ENCODE measurements around the gene ZNF124.
"Not testable (repeated sequence)": the region's sequence is repeated elsewhere in the genome, so short reads cannot be mapped to it uniquely, and the experiment has no call there.

The ZNF124 gene

DNA sequence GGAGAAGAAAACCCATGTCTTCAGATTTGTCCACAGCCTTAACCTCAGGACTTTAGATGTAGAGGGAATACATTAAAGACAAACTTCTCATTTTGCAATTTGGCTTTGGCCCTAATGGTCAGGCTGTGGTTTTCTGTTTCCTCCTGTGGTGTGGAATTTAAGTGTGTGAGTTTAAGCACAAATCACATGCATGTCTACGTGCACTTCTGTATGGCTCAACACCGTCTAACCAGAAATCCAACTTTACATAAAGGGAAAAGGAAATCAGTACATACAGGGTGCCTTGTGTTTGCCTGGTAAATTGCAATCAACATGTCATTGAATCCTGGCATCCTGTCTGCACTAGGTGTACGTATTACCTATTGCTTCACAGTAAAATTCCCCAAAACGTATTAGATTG is 1.2 kb upstream of the ZNF124 start:
- DNase-seq (ENCODE audit: low read depth) = no peak

DNA sequence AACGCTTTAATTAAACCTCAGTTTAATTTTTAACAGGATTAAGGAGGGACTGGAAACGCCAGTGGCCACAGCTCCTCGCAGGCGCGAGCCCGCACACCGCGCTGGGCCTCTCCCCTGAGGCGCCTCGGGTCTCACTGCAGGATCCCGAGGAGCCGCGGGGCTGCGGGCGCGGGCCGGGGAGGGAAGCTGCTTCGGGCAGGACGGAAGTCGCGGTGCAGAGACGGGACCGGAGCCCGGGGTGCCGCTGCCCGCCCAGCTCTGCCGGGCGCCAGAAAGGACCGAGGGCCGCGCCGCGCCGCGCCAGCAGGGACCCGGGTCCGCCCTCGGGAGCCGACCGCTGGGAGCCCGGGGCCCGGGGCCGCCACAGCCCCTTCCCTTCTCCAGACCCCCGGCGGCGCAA is 377 bp downstream of the ZNF124 start:
- not testable (repeated sequence) for DNase-seq (ENCODE audit: low read depth)

DNA sequence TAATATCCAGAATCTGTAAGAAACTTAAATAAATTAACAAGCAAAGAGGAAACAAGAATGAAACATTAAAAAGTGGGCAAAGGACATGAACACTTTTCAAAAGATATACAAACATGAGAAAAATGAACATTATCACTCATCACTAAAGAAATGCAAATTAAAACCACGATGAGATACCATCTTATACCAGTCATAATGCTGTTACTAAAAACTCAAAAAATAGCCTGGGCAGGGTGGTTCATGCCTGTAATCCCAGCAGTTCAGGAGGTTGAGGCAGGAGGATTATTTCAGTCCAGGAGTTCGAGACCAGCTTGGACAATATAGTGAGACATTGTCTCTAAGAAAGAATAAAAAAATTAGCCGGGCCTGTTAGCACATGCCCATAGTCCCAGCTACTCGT is 6.1 kb downstream of the ZNF124 start:
- DNase-seq (ENCODE audit: low read depth) = no peak

DNA sequence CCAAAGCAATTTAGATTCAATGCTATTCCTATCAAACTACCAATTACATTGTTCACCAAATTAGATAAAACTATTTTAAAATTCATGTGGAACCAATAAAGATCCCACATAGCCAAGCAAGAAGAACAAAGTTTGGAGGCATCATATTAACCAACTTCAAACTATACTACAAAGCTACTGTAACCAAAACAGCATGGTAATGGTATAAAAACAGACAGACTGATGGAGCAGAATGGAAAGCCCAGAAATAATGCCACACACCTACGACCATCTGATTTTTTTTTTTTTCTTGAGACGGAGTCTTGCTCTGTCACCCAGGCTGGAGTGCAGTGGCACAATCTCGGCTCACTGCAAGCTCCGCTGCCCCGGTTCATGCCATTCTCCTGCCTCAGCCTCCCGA is 7.1 kb downstream of the ZNF124 start:
- no peak for DNase-seq (ENCODE audit: low read depth)

DNA sequence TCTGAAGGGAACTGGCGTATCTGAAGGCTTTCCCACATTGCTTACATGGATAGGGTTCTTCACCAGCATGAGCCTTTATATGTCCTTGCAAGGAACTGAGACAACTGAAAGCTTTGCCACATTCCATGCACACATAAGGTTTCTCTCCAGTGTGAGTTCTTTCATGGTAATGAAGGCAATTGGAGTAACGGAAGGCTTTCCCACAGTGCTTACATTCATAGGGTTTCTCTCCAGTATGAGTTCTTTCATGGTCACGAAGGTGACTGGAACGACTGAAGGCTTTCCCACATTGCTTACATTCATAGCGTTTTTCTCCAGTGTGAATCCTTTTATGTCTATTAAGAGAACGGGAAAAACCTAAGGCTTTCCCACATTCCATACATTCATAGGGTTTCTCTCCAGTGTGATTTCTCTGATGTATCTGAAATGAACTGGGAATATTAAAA is 15.0 kb downstream of the ZNF124 start:
- no peak for DNase-seq (ENCODE audit: low read depth)

DNA sequence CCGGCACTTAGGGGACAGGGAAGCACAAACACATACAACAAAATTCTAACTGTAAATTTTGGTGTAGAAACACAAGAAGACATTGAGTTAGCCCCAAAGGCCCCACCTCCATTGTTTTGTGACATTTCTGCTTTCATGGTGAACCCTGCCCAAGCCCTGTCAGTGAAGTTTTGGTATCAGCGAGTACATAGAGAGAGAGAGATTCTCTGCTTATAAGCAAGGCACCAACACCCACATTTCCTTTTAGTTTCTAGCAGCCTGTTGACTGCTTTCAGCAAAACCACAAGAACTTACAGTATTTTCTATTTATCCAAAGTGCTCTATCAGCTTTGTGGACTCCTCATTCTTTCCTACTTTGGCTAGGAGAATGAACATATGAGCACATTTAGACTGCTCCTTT is 24.0 kb downstream of the ZNF124 start:
- no peak for DNase-seq (ENCODE audit: low read depth)

DNA sequence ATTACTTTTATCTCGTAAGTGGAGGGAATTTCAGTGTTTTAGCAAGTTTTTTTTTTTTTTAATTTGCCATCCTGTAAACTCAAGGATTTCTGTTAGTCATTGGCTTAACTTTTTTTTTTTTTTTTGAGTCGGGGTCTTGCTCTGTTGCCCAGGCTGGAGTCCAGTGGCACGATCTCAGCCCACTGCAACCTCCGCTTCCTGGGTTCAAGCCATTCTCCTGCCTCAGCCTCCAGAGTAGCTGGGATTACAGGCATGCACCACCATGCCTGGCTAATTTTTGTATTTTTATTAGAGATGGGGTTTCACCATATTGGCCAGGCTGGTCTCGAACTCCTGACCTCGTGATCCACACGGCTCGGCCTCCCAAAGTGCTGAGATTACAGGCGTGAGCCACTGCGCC is 24.7 kb downstream of the ZNF124 start:
- DNase-seq (ENCODE audit: low read depth) = not testable (repeated sequence)

DNA sequence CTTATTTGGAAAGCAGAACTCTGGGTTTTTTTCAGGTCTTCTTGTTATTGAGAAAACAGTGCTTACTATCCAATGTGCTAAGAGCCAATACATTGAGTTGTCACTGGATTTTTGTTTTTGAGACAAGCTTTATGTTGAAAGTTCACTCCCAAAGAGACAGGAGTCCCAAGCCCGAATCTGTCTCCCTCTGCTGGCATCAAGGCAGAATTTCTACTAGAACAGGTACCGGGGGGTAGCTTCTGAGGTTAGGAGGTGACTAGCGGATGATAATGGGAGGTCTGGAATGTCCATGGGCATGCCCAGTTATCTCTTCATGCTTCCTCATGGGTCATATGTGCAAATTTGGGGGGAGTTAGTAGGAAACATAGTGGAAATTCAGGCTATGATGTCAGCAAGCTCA is 25.1 kb downstream of the ZNF124 start:
- no peak for DNase-seq (ENCODE audit: low read depth)

DNA sequence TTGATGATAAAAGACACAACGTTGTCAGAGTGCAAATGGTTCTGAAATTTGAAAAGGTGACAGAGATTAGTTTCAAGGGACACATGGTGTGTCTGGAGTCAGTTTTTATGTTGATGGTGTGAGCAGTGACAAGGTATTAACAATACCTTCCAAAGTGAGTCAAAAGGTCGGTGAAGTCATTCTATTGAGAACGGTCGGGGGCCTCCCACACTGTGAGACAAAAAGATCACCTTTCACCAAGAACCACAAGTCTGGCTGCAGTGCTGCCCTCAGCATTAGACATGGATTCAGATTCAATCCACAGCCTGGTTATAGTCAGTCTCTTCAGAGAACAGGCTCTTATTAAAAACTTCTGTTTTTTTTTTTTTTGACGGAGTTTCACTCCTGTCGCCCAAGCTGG is 26.5 kb downstream of the ZNF124 start:
- no peak for DNase-seq (ENCODE audit: low read depth)

DNA sequence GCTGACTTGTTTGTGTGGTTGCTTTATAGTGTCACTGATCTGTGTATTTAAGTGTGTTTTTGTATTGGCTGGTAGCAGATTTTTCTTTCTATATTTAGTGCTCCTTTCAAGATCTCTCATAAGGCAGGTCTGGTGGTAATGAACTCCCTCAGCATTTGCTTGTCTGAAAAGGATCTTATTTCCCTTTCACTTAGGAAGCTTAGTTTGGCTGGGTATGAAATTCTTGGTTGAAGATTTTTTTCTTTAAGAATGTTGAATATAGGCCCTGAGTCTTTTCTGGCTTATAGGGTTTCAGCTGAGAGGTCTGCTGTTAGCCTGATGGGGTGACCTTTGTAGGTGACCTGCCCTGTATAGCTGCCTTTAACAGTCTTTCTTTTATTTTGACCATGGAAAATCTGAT is 32.3 kb downstream of the ZNF124 start:
- DNase-seq (ENCODE audit: low read depth) = not testable (repeated sequence)

DNA sequence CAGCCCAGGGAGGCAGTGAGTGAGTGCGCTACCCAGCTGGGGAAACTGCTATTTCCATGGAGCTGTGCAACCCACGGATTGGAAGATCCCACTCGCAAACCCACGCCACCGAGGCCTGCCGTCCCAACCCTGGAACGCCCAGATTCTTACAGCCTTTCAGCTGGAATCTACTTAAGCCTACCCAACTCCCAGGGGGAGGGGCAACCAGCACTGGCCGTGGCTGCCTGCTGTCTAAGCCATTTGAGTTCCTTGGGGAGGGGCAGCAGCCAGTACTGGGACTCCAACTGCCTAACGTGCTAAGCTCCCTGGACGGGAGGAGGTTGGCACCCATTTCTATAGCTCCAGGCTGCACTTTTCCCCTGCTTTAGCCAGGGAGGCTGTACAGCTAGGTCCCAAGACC is 40.6 kb downstream of the ZNF124 start:
- no peak for DNase-seq (ENCODE audit: low read depth)

DNA sequence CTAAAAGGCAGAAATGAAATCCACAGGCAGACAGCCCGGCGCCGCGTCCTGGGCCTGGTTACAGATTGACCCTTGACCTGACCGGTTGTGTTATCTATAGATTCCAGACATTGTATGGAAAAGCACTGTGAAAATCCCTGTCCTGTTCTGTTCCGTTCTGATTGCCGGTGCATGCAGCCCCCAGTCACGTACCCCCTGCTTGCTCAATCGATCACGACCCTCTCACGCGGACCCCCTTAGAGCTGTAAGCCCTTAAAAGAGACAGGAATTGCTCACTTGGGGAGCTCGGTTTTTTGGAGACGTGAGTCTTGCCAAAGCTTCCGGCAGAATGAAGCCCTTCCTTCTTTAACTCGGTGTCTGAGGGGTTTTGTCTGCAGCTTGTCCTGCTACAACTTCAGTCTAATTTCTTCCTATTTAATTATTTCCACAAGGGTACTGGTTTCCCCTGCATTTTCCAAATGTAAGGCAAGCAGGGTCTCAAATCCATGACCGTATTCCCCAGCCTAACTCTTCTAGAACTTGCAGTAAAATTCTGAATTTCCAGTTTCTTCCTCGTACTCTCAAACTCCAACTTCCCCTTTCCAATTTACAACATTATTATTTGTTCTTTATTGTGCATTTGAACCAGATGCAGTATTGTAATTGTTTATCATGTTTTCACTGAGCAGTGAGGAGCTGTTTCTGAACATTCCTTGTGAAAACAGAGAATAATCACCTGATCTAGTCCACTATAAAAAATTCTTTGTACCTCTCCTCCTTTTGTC is 44.1 kb downstream of the ZNF124 start:
- DNase-seq (ENCODE audit: low read depth) = not testable (repeated sequence)

DNA sequence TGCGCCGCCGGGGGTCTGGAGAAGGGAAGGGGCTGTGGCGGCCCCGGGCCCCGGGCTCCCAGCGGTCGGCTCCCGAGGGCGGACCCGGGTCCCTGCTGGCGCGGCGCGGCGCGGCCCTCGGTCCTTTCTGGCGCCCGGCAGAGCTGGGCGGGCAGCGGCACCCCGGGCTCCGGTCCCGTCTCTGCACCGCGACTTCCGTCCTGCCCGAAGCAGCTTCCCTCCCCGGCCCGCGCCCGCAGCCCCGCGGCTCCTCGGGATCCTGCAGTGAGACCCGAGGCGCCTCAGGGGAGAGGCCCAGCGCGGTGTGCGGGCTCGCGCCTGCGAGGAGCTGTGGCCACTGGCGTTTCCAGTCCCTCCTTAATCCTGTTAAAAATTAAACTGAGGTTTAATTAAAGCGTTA is 45.2 kb downstream of the ZNF124 start:
- DNase-seq (ENCODE audit: low read depth) = not testable (repeated sequence)

DNA sequence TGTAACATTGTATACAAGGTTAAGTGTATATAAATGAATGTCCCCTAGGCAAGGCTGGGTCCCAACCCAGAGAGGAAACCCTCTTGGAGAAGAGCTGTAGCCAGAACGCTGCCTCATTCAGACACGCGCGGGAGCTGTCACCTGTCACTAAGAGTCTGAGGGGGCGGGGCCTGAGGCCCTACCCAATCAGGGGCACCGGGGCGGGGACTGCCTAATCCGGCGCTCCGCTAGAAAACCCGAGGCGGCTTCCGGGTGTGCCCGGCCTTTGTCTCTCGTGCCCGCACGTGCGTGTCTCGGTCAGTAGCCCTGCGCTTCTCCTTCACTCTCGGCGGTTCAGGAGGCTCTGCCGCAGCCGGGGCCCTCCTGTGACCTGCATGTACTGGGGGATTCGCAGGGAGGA is 45.7 kb downstream of the ZNF124 start:
- DNase-seq (ENCODE audit: low read depth) = not testable (repeated sequence)

DNA sequence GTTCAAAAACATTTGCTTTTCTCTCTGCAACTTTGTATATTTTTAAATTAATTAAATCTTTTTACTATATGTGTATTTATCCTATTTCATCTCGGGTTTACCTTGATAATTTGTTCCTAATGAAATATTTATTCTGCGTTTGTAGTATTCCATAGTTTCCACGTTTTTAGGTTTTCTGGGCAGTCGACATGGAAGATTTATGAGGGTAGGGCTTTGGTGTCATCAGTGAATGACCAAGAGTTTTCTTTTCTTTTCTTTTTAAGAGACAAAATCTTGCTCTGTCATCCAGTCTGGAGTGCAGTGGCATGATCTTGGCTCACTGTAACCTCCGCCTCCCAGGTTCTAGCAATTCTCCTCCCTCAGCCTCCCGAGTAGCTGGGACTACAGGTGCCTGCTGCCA is 50.4 kb downstream of the ZNF124 start:
- DNase-seq (ENCODE audit: low read depth) = no peak

DNA sequence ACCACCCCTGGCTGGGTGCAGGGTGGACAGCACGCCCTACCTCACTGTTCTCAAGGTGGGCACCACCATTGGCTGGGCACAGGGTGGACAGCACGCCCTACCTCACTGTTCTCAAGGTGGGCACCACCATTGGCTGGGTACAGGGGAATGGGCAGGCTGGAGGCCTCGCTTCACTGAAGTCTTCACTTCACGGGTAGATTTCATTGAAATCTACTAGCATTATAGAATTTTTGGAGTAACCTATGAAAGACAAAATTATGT is 51.5 kb downstream of the ZNF124 start:
- DNase-seq (ENCODE audit: low read depth) = not testable (repeated sequence)

DNA sequence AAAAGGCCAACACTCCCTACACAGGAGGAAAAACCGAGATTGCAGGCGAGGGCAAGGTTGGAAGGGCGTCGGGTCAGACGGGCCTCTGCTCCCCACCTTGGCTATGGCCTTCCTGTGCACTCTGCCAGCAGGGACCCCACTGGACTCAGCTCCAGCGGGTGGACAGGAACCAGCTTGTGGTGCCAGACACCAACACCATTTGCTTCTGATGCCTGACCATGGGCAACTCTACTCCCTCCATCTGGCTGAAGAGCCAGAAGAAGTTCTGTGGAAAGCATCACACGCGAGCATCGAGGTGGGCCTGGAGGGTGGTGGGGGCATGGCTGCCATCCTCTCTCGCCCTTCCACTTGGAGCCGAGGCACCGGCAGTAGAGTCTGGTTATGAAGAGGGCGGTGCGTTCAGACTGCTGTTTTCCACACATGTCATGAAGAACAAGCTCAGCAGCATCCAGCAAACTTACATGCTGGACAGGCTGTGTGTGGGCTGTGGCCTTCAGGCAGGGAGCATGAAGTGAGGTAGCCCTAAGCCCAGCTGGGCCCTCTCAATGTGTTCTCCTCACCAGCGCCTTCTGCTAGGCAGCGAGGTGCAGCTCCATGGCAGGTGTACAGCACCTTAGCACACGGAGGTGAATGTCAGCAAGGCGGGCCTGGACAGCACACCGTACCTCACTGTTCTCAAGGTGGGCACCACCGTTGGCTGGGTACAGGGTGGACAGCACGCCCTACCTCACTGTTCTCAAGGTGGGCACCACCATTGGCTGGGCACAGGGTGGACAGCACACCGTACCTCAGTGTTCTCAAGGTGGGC is 52.0 kb downstream of the ZNF124 start:
- no peak for DNase-seq (ENCODE audit: low read depth)

DNA sequence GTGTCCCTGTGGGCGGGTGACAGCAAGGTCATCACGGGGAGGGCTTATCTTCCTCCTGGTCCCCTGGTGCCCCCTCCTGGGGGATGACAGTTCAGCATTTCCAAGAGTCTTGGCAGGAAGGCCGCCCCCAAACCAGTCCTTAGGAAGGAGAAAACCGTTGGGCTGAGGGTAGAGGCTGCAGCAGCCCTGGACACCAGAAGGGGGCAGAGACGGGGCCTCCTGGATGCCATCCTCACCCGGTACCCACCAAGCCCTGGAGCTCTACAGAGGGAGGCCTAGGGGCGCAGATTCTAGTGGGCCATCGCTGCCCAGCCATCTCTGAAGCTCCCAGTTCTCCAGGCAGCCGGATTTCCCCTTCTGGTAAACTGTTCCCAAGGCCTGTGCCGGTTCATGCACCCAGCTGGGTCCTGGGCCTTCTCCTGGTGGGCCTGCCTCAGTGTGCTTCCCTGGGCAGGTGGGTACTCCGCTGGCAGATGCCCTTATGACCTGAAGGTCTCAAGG is 52.8 kb downstream of the ZNF124 start:
- no peak for DNase-seq (ENCODE audit: low read depth)

DNA sequence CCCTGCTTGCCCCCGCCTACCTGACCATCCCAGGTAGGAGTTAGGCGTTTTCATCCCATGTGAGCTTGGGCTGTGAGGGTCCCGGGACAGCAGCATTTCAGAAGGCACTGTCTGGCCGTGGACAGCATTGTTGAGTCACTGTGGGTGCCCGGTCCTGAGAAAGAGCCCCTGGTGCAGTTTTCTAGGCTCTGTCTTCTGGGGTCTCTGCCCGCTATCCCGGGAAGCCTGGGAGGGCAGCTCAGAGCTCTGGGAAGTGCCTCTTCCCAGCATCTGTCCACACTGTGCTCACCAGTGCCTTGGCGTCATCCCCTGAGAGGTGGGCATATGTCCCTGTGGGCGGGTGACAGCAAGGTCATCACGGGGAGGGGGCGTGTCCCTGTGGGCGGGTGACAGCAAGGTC is 56.3 kb downstream of the ZNF124 start:
- no peak for DNase-seq (ENCODE audit: low read depth)

DNA sequence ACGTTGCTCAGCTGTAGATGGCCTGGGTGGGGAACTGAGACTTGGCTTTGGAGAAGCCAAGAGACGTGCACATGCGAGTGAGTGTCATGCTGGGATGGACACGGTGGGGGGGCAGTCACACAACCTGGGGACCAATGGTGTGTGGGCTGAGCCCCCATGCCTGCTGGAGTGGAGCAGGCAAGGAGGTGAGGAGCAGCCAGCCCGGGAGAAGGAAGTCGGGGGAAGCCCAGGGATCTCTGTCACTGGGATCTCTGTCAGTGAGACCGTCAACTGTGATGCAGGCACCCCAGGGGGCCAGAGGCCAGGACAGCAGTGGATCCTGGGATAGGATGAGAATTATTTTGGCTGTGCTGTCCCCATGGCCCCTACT is 56.7 kb downstream of the ZNF124 start:
- DNase-seq (ENCODE audit: low read depth) = no peak

DNA sequence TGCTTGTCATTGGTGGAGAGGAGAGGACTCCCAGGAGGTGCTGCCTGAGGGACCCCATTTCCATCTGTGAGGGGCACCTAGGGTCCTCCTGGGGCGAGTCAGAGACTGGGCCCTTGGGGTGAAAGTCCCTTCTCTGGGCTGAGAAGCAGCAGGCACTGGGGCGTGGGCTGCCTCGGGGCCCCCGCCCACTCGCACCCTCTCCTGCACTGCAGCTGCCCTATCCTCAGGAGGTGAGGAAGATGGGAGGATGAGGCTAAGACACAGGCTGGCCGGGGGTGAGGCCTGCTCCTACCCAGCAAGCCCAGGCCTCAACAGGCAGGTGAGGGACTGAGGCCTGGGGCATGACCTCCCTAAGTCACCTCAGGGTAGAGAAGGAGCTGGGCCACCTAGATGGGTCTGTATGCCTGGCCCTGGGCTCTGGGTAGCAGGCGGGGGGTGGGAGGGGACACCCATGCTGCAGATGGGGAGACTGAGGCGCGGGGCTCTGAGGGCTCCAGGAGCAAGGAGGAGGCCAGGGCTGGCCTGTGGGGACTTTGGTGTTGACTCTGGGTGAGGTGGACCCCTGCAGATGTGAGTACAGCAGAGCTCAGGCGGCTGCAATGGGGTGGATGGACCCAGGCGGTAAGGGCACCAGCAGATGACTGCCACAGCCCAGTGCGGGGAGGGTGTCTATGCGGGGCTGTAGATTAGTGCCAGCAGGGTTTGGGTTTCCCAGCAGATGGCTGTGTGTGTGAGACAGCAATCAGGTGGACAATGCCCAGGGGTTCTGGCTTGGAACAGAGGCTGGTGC is 57.3 kb downstream of the ZNF124 start:
- no peak for DNase-seq (ENCODE audit: low read depth)

DNA sequence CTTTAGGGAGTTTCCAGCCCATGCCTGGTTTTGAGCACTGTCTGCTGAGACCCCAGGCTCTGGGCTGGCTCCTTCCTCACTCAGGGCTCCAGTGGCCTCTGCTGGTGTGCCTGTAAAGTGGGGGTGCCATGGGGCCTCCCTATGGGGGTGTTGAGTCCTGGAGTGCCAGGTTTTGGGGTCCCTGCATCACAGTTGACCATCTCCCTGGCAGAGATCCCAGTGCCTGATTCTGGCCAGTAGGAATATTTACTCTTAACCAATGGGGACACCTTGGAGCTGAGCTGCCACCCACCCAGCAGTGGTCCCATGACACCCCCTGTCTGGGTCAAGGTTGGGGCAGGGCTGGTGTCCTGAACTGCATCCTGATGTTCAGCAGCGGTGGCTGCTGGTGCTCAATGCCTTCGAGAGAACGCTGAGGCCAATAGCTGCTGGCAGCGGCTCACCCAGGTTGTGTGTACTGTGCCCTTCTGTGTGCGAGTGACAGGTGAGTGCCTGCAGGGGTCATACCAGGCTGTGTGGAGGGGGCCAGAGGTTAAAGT is 58.0 kb downstream of the ZNF124 start:
- DNase-seq (ENCODE audit: low read depth) = no peak

DNA sequence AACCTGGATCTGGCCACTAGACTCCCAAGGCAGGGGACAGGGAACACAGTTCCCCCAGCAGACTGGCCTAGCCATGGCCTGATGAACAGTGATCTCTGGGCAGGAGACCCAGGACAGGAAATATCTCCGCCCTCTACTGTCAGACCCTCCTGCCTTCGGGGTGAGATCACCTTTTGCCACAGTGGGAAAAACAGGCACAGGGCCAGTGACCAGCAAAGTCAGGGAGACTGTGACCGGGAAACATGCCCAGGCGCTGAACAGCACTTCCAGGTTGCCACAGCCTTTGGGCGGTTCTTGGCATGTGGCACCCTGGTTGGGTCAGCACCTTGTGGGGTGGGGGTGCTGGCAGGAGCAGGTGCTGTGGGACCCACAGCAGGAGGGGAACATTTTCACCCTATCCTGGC is 58.7 kb downstream of the ZNF124 start:
- DNase-seq (ENCODE audit: low read depth) = no peak
